ENCODE results near the gene ATP5F1A. TPM values are rescaled to one million over a fixed set of nuclear protein-coding genes. Genes with fewer than 3 reads are reported as not detected.

Gene ATP5F1A
- total RNA-seq, 1 donor from 2014 or later, result 1,034 TPM

- Histone ChIP-seq H3K4me1 (no peaks in the 10 kb centered on the region), H3K9me3 (ENCODE audit: low read depth) (no peaks in the 10 kb centered on the region), H3K36me3 (no peaks in the 10 kb centered on the region), H3K4me3 (no peak overlapping the region), H3K4me2 (no peak overlapping the region), H2AFZ (replicated peaks) (no peak overlapping the region), H3K27me3 (no peaks in the 10 kb centered on the region), H3K27ac (no peak overlapping the region), H3K9ac (no peak overlapping the region), H3K79me2 (ENCODE audit: low read depth) (no peaks in the 10 kb centered on the region), H3F3A (ENCODE audit: low read depth) (no peaks in the 10 kb centered on the region), H4K20me1 (ENCODE audit: low read depth) (no peaks in the 10 kb centered on the region)
- DNase-seq (ENCODE audit: low spot score), result no peak
- TF ChIP-seq EZH2 (IDR thresholded peaks at IDR 0.05) (no peak), CTCF (IDR thresholded peaks at IDR 0.05) (no peak), EZH2phosphoT487 (IDR thresholded peaks at IDR 0.05) (no peak)
- no peak overlapping the region for H3K4me3 Mint-ChIP-seq
- no peaks in the 10 kb centered on the region for H3K9me3 Mint-ChIP-seq
- no peaks in the 10 kb centered on the region for H3K4me1 Mint-ChIP-seq
- H3K27me3 Mint-ChIP-seq (ENCODE audit: insufficient read depth, low read depth), result peaks cover 2% of the 10 kb centered on the region
- no peaks in the 10 kb centered on the region for H3K36me3 Mint-ChIP-seq
- no peak overlapping the region for H3K27ac Mint-ChIP-seq
Observed at GRCh38 chr18:46053368-46054095, 44.6 kb downstream of the ATP5F1A start.

GRCh38 chr18:46051731-46052461 lies 46.2 kb downstream of the ATP5F1A start:
- H3K4me3 ChIP-seq, result no peak overlapping the region
- no peak overlapping the region for H2AFZ ChIP-seq (replicated peaks)
- Mint-ChIP-seq H3K27ac (no peak overlapping the region), H3K9me3 (no peaks in the 10 kb centered on the region), H3K36me3 (no peaks in the 10 kb centered on the region), H3K4me3 (no peak overlapping the region), H3K4me1 (no peaks in the 10 kb centered on the region), H3K27me3 (ENCODE audit: insufficient read depth, low read depth) (peaks cover 2% of the 10 kb centered on the region)
- H3K9ac ChIP-seq, result no peak overlapping the region
- no peaks in the 10 kb centered on the region for H3K79me2 ChIP-seq (ENCODE audit: low read depth)
- H3K27me3 ChIP-seq, result no peaks in the 10 kb centered on the region
- H3K4me1 ChIP-seq, result no peaks in the 10 kb centered on the region
- no peak overlapping the region for H3K4me2 ChIP-seq
- H4K20me1 ChIP-seq (ENCODE audit: low read depth), result no peaks in the 10 kb centered on the region
- H3K9me3 ChIP-seq (ENCODE audit: low read depth), result no peaks in the 10 kb centered on the region
- TF ChIP-seq EZH2phosphoT487 (IDR thresholded peaks at IDR 0.05) (no peak), EZH2 (IDR thresholded peaks at IDR 0.05) (no peak), CTCF (IDR thresholded peaks at IDR 0.05) (no peak)
- no peaks in the 10 kb centered on the region for H3K36me3 ChIP-seq
- H3K27ac ChIP-seq, result no peak overlapping the region
- no peaks in the 10 kb centered on the region for H3F3A ChIP-seq (ENCODE audit: low read depth)
- no peak for DNase-seq (ENCODE audit: low spot score)

GRCh38 chr18:46050268-46050667 lies 47.8 kb downstream of the ATP5F1A start:
- H3K27ac Mint-ChIP-seq, result no peak overlapping the region
- Histone ChIP-seq H3K4me2 (no peak overlapping the region), H2AFZ (replicated peaks) (no peak overlapping the region), H3K9me3 (ENCODE audit: low read depth) (no peaks in the 10 kb centered on the region), H3K27ac (no peak overlapping the region), H3K79me2 (ENCODE audit: low read depth) (no peaks in the 10 kb centered on the region), H3K9ac (no peak overlapping the region), H3K4me3 (no peak overlapping the region), H3K4me1 (no peaks in the 10 kb centered on the region), H3F3A (ENCODE audit: low read depth) (no peaks in the 10 kb centered on the region), H3K36me3 (no peaks in the 10 kb centered on the region), H3K27me3 (no peaks in the 10 kb centered on the region), H4K20me1 (ENCODE audit: low read depth) (no peaks in the 10 kb centered on the region)
- TF ChIP-seq EZH2 (IDR thresholded peaks at IDR 0.05) (no peak), EZH2phosphoT487 (IDR thresholded peaks at IDR 0.05) (no peak), CTCF (IDR thresholded peaks at IDR 0.05) (no peak)
- no peaks in the 10 kb centered on the region for H3K9me3 Mint-ChIP-seq
- H3K36me3 Mint-ChIP-seq, result no peaks in the 10 kb centered on the region
- H3K27me3 Mint-ChIP-seq (ENCODE audit: insufficient read depth, low read depth), result no peaks in the 10 kb centered on the region
- DNase-seq (ENCODE audit: low spot score), result no peak
- no peaks in the 10 kb centered on the region for H3K4me1 Mint-ChIP-seq
- no peak overlapping the region for H3K4me3 Mint-ChIP-seq

Measured in neural progenitor cell (in vitro differentiated cells).